Natural killer cell treated with Interleukin-12 subunit alpha and Interleukin-12 subunit beta and Interleukin-15 and Interleukin-18, amount 100 ng/mL, for 72 hours (primary cell): ENCODE measurements around the gene ARMCX2. TPM values are rescaled to one million over a fixed set of nuclear protein-coding genes. Genes with fewer than 3 reads are reported as not detected.

Experiments used
- ATAC-seq, 2 donors: fragments of 150-1000 bp; cut with Tn5 transposase in 1 of 2; sonication (Bioruptor Pico), chemical (Tn5 transposase) in 1 of 2; 2 replicates each; pipeline ENCODE4 v1.10.0; 2021
- DNase-seq: peaks from one replicate; pipeline ENCODE4 v3.0.0; 2022; ENCODE audit warnings: low spot score
- H3K27ac Mint-ChIP-seq, 2 donors: 1 replicate in 1 of 2; 2 replicates in 1 of 2; pipeline ENCODE4 v1.8.0; 2022; ENCODE audit warnings: mixed read lengths in 2 of 2, mild to moderate bottlenecking in 1 of 2, moderate library complexity in 1 of 2
- H3K27me3 Mint-ChIP-seq, 2 donors: 1 replicate in 1 of 2; 2 replicates in 1 of 2; pipeline ENCODE4 v1.8.0; 2022; ENCODE audit warnings: mixed read lengths in 2 of 2
- H3K36me3 Mint-ChIP-seq: one replicate; pipeline ENCODE4 v1.8.0; 2022; ENCODE audit warnings: mixed read lengths
- H3K4me1 Mint-ChIP-seq, 2 donors: 1 replicate in 1 of 2; 2 replicates in 1 of 2; pipeline ENCODE4 v1.8.0; 2022; ENCODE audit warnings: low read depth in 2 of 2, mixed read lengths in 2 of 2, mild to moderate bottlenecking in 1 of 2
- H3K4me3 Mint-ChIP-seq: one replicate; pipeline ENCODE4 v1.8.0; 2022; ENCODE audit warnings: mixed read lengths
- H3K9me3 Mint-ChIP-seq: 2 replicates; pipeline ENCODE4 v1.8.0; 2022; ENCODE audit warnings: mixed read lengths
- total RNA-seq, 2 donors: library from RNA; stranded (reverse); gene quantifications; one replicate each; pipeline ENCODE4 v1.2.3, GENCODE V29; 2022

ARMCX2 gene
- total RNA-seq, result 1 to 10 TPM; 4.3 to 5.7 TPM

GRCh38 chrX:101659601-101660063, at the start of gene ARMCX2:
ARMCX2 (minus strand) TSS chrX:101659850; CDS start chrX:101657588, 2,262 bp downstream.
- no peak for DNase-seq
- ATAC-seq, result no peak
- Mint-ChIP-seq H3K27me3 (peaks cover 13 to 30% of the 10 kb centered on the region in 2 donors), H3K36me3 (no peaks in the 10 kb centered on the region), H3K27ac (peak within 1 kb of the TSS in 1 of 2 donors; percentile 61), H3K4me3 (peak within 1 kb of the TSS; percentile 74), H3K9me3 (no peaks in the 10 kb centered on the region), H3K4me1 (peaks cover 0 to 10% of the 10 kb centered on the region in 2 donors)

GRCh38 chrX:101709384-101709783, 49.7 kb upstream of the ARMCX2 start:
- H3K36me3 Mint-ChIP-seq, result no peaks in the 10 kb centered on the region
- H3K27ac Mint-ChIP-seq, result no peak overlapping the region
- no peaks in the 10 kb centered on the region for H3K9me3 Mint-ChIP-seq
- H3K4me3 Mint-ChIP-seq, result no peak overlapping the region
- ATAC-seq (no peak), DNase-seq (no peak)
- H3K27me3 Mint-ChIP-seq, result peaks cover 0 to 3% of the 10 kb centered on the region in 2 donors
- no peaks in the 10 kb centered on the region for H3K4me1 Mint-ChIP-seq

DNA sequence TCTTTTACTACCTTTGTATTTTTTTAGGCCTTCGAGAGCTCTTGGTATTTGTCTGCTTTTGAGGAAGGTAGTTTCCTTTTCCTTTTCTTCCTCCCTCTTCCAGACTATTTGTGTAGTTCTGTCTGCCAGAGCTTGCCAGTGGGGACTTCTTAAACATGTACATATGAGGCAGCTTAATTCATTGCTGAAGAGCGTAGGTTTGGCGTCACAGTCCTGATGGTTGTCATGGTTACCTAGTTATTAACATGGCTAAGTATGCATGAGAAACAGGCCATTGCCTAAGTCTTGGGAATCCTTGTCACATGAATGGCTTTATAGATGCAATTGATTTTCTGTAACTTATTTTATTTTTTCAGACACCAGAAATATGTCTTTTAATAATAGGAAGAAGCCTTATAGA, 48.5 kb upstream of the ARMCX2 start:
- no peak for ATAC-seq
- H3K27me3 Mint-ChIP-seq, result peaks cover 0 to 3% of the 10 kb centered on the region in 2 donors
- no peaks in the 10 kb centered on the region for H3K36me3 Mint-ChIP-seq
- DNase-seq, result no peak
- no peak overlapping the region for H3K27ac Mint-ChIP-seq
- H3K4me3 Mint-ChIP-seq, result no peak overlapping the region
- no peaks in the 10 kb centered on the region for H3K9me3 Mint-ChIP-seq
- no peaks in the 10 kb centered on the region for H3K4me1 Mint-ChIP-seq

- Mint-ChIP-seq H3K9me3 (no peaks in the 10 kb centered on the region), H3K4me3 (no peak overlapping the region), H3K36me3 (no peaks in the 10 kb centered on the region), H3K27ac (no peak overlapping the region), H3K4me1 (no peaks in the 10 kb centered on the region), H3K27me3 (peaks cover 14 to 23% of the 10 kb centered on the region in 2 donors)
- ATAC-seq (no peak), DNase-seq (no peak)
Measured at GRCh38 chrX:101693476-101693875, 33.8 kb upstream of the ARMCX2 start.

GRCh38 chrX:101691835-101692234, 32.2 kb upstream of the ARMCX2 start:
- no peaks in the 10 kb centered on the region for H3K36me3 Mint-ChIP-seq
- DNase-seq, result no peak
- no peak for ATAC-seq

GRCh38 chrX:101686574-101686973, 26.9 kb upstream of the ARMCX2 start:
- DNase-seq, result no peak
- H3K4me3 Mint-ChIP-seq, result no peak overlapping the region
- no peaks in the 10 kb centered on the region for H3K36me3 Mint-ChIP-seq
- H3K4me1 Mint-ChIP-seq, result no peaks in the 10 kb centered on the region
- no peak overlapping the region for H3K27ac Mint-ChIP-seq
- H3K27me3 Mint-ChIP-seq, result peaks cover 6 to 22% of the 10 kb centered on the region in 2 donors
- no peak for ATAC-seq
- H3K9me3 Mint-ChIP-seq, result no peaks in the 10 kb centered on the region

More at GRCh38 chrX:101691835-101692234, 32.2 kb upstream of the ARMCX2 start:
- no peaks in the 10 kb centered on the region for H3K9me3 Mint-ChIP-seq
- no peak overlapping the region for H3K27ac Mint-ChIP-seq
- no peaks in the 10 kb centered on the region for H3K4me1 Mint-ChIP-seq
- no peak overlapping the region for H3K4me3 Mint-ChIP-seq
- peaks cover 6 to 19% of the 10 kb centered on the region in 2 donors for H3K27me3 Mint-ChIP-seq

GRCh38 chrX:101685923-101686322, 26.3 kb upstream of the ARMCX2 start:
- Mint-ChIP-seq H3K4me1 (no peaks in the 10 kb centered on the region), H3K27ac (no peak overlapping the region), H3K4me3 (no peak overlapping the region), H3K27me3 (peaks cover 6 to 22% of the 10 kb centered on the region in 2 donors), H3K9me3 (no peaks in the 10 kb centered on the region), H3K36me3 (no peaks in the 10 kb centered on the region)
- no peak for ATAC-seq
- DNase-seq, result no peak

DNA sequence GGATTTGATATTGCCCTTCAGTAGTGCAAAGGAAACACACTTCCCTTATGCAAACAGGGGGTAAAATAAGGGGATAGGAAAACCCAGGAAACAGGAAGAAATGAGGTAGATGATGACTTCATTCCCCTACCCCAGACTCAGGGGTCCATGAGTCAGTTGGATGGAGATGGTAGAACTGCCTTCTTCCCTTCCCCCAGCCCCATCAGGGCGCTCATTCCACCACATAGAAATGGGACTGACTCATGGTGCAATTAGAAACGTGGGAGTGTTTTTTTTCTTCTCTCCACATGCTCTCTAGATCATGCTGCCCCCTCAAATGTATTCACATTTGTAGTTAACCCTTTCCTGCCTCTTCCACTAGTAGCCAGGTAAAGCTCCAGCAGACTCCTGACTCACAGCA, 23.1 kb upstream of the ARMCX2 start:
- H3K27ac Mint-ChIP-seq, result no peak overlapping the region
- no peaks in the 10 kb centered on the region for H3K4me1 Mint-ChIP-seq
- H3K4me3 Mint-ChIP-seq, result no peak overlapping the region
- no peaks in the 10 kb centered on the region for H3K9me3 Mint-ChIP-seq
- ATAC-seq (no peak), DNase-seq (no peak)
- no peaks in the 10 kb centered on the region for H3K36me3 Mint-ChIP-seq
- H3K27me3 Mint-ChIP-seq, result peaks cover 17 to 22% of the 10 kb centered on the region in 2 donors

DNA sequence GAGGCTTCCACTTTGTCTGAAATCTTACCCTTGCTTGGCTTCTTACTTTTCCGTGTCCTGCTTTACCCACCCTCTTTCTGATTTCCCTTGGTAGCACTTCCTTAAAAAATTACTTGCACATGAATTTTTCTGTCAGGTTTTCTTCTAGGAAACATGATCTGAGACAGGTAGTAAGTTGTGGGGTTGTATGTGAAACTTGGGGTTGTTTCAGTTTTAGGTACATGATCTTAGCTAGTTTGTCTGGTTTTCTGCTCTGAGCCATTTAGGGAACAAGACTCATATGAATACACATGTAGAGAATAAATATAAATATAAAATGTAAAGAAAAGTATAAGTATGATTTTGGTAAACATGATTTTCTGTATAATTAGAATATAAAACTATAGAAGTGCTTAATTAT, 17.4 kb upstream of the ARMCX2 start:
- Mint-ChIP-seq H3K4me1 (no peaks in the 10 kb centered on the region), H3K4me3 (no peak overlapping the region), H3K36me3 (no peaks in the 10 kb centered on the region), H3K9me3 (no peaks in the 10 kb centered on the region), H3K27ac (no peak overlapping the region), H3K27me3 (peaks cover 21 to 23% of the 10 kb centered on the region in 2 donors)
- DNase-seq (no peak), ATAC-seq (no peak)

DNA sequence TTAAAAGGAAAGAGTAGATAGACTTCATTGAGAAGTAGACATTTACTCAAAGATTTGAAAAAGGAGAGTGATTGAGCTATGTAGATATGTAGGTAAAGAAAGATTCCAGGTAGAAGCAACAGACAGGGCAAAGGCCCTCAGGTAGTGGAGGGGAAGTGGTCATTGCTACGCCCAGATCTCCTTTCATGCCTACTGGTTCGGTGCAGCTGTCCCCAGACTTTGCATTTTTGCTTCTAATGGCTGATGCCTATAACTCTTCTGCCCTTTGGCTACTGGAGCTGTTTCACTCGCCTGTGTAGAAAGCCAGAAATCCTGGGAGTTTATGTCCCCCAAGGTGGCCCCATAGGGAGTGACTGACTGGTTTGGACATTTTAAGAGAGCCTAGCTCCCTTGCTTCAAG, 16.9 kb upstream of the ARMCX2 start:
- DNase-seq (no peak), ATAC-seq (no peak)
- Mint-ChIP-seq H3K4me1 (no peaks in the 10 kb centered on the region), H3K4me3 (no peak overlapping the region), H3K27me3 (peaks cover 21 to 23% of the 10 kb centered on the region in 2 donors), H3K36me3 (no peaks in the 10 kb centered on the region), H3K9me3 (no peaks in the 10 kb centered on the region), H3K27ac (no peak overlapping the region)

- Mint-ChIP-seq H3K9me3 (no peaks in the 10 kb centered on the region), H3K27me3 (peaks cover 6 to 21% of the 10 kb centered on the region in 2 donors), H3K4me3 (no peak overlapping the region), H3K36me3 (no peaks in the 10 kb centered on the region), H3K27ac (no peak overlapping the region), H3K4me1 (no peaks in the 10 kb centered on the region)
- ATAC-seq, result no peak
- no peak for DNase-seq
Measured at GRCh38 chrX:101668143-101668542, 8.5 kb upstream of the ARMCX2 start.

DNA sequence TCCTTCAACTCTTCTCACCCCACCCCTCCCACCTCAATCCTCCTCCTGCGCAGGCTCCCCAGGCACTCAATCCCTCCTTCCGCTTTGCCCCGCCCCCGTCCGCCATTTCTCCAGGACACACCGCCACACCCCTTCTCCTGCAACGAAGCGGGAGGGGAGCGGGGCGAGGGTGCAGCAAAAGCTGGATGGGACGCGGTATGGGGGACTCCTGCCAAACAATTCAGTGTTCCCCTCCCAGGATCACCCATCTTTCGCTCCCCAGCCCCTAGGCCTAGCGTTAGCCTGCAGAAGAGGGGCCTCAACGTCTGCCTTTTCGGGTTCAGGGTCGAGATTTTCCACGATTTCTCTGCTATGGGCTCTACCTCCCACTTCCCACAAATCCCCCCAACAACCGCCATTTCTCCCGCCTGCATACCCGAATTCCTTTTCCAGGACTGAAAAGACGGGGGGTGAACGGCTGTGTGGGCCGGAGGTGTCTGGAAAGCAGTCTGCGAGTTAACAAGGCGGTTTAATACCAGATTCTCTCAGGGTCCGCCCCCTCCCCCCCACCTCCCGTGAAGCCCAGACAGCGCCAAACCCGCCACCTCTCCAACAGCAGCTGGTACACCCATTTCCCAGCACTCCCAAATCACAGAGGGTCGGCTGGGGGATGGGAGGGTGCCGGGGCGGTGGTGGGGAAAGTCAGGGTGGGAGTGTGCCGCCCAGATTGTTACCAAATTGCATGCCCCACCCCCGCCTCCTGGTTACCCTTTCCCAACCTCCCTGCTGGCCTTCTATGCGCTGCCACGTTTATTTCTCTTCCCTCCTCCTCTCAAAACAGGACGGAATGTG, 774 bp downstream of the ARMCX2 start:
- DNase-seq (no peak), ATAC-seq (peak; percentile 54 to 67)
- no peak overlapping the region for H3K27ac Mint-ChIP-seq
- peak overlapping the region; percentile 74 for H3K4me3 Mint-ChIP-seq
- H3K9me3 Mint-ChIP-seq, result no peaks in the 10 kb centered on the region
- H3K27me3 Mint-ChIP-seq, result peaks cover 13 to 26% of the 10 kb centered on the region in 2 donors
- no peaks in the 10 kb centered on the region for H3K36me3 Mint-ChIP-seq
- peaks cover 0 to 10% of the 10 kb centered on the region in 2 donors for H3K4me1 Mint-ChIP-seq

GRCh38 chrX:101657495-101657894, 2.2 kb downstream of the ARMCX2 start:
- H3K27ac Mint-ChIP-seq, result no peak overlapping the region
- ATAC-seq (no peak), DNase-seq (no peak)
- peaks cover 0 to 10% of the 10 kb centered on the region in 2 donors for H3K4me1 Mint-ChIP-seq
- no peak overlapping the region for H3K4me3 Mint-ChIP-seq
- no peaks in the 10 kb centered on the region for H3K9me3 Mint-ChIP-seq
- no peaks in the 10 kb centered on the region for H3K36me3 Mint-ChIP-seq
- H3K27me3 Mint-ChIP-seq, result peaks cover 7 to 18% of the 10 kb centered on the region in 2 donors

DNA sequence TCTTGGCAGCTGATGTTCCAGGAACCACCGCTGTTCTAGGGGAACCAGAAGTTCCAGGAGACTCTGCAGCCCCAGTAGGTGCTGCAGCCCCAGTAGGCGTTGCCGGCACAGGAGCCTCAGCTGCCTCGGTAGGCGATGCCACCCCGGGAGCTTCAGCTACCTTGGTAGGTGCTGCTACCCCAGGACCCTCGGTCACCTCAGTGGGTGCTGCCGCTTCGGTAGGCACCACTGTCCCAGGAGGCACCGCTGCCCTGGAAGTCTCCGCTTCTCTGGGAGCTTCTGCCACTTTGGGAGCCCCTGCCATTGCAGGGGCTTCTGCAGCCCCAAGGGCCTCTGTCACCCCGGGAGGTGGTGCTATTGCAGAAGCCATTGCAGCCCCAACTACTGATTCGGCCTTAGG, 2.8 kb downstream of the ARMCX2 start:
- no peaks in the 10 kb centered on the region for H3K36me3 Mint-ChIP-seq
- H3K9me3 Mint-ChIP-seq, result no peaks in the 10 kb centered on the region
- no peak overlapping the region for H3K4me3 Mint-ChIP-seq
- H3K4me1 Mint-ChIP-seq, result peaks cover 0 to 10% of the 10 kb centered on the region in 2 donors
- ATAC-seq (peak in 1 of 2 donors; percentile 26), DNase-seq (no peak)
- H3K27me3 Mint-ChIP-seq, result peaks cover 0 to 14% of the 10 kb centered on the region in 2 donors
- H3K27ac Mint-ChIP-seq, result no peak overlapping the region
